Memory B cell (primary cell): Measurements from ENCODE around the gene PRAMEF12.
"Not testable (repeated sequence)": the region's sequence is repeated elsewhere in the genome, so short reads cannot be mapped to it uniquely, and the experiment has no call there.

Experiments used
- ATAC-seq: fragments of 150-1000 bp; cut with Tn5 transposase; 2 replicates; pipeline ENCODE4 v1.10.0; 2021; ENCODE audit warnings: low read depth, mild to moderate bottlenecking, moderate library complexity
- DNase-seq, 2 donors: peaks; one replicate each; pipeline ENCODE4 v3.0.0; 2022; ENCODE audit warnings: low spot score in 2 of 2
- H3K27ac Mint-ChIP-seq: one replicate; pipeline ENCODE4 v1.8.0; 2022; ENCODE audit warnings: mild to moderate bottlenecking, moderate library complexity, mixed read lengths
- H3K27me3 Mint-ChIP-seq: one replicate; pipeline ENCODE4 v1.8.0; 2022; ENCODE audit warnings: mixed read lengths
- H3K36me3 Mint-ChIP-seq: one replicate; pipeline ENCODE4 v1.8.0; 2022; ENCODE audit warnings: mild to moderate bottlenecking, mixed read lengths
- H3K4me1 Mint-ChIP-seq: one replicate; pipeline ENCODE4 v1.8.0; 2022; ENCODE audit warnings: mixed read lengths
- H3K4me3 Mint-ChIP-seq: one replicate; pipeline ENCODE4 v1.8.0; 2022; ENCODE audit warnings: mild to moderate bottlenecking, moderate library complexity, mixed read lengths
- H3K9me3 Mint-ChIP-seq: one replicate; pipeline ENCODE4 v1.8.0; 2022; ENCODE audit warnings: mixed read lengths

Gene PRAMEF12

DNA sequence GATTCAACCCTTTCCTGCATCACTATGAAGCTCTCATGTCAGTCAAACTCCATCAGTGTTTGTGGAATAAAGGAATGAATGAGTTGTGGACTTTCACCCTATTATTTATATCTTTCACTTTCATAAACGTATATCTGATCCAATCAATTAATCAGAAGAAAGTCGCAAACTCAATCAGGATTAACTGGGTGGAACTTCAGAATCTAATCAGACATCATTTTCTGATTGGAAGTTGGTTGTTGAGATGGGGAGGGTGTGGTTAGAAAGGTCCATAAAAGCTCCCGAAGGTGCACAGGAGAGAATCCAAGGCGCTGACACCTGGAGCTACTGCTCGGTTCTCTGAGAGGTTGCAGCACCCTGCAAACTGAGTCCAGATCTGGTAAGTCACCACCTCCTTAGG, at the start of gene PRAMEF12:
PRAMEF12 (plus strand) TSS at position 301 of the 400 bp plus-strand sequence. CDS start 1,130 bp downstream, outside the sequence.
- H3K9me3 Mint-ChIP-seq, result no peaks in the 10 kb centered on the region
- H3K36me3 Mint-ChIP-seq, result no peaks in the 10 kb centered on the region
- H3K27me3 Mint-ChIP-seq, result peaks cover 12% of the 10 kb centered on the region
- no peaks in the 10 kb centered on the region for H3K4me1 Mint-ChIP-seq
- ATAC-seq, result no peak
- no peak for DNase-seq
- no peak within 1 kb of the TSS for H3K4me3 Mint-ChIP-seq
- H3K27ac Mint-ChIP-seq, result no peak within 1 kb of the TSS

DNA sequence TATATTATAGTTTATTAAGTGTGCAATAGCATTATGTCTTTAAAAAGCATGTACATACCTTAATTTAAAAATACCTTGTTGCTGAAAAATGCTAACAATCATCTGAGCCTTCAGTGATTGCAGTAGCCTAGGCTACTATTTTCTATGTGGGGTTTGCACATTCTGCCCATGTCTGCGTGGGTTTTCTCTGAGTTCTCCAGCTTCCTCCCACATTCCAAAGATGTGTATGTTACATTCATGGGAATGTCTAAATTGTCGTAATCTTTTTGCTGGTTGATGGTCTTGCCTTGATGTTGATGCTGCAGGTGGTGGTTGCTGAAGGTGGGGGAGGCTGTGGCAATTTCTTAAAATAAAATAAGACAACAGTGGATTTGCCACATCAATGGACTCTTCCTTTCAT, 45.1 kb upstream of the PRAMEF12 start:
- DNase-seq (no peak), ATAC-seq (no peak)
- peaks cover 12% of the 10 kb centered on the region for H3K27me3 Mint-ChIP-seq
- peaks cover 3% of the 10 kb centered on the region for H3K36me3 Mint-ChIP-seq
- H3K27ac Mint-ChIP-seq, result no peak overlapping the region
- H3K9me3 Mint-ChIP-seq, result peaks cover 14% of the 10 kb centered on the region
- no peak overlapping the region for H3K4me3 Mint-ChIP-seq
- H3K4me1 Mint-ChIP-seq, result no peaks in the 10 kb centered on the region

DNA sequence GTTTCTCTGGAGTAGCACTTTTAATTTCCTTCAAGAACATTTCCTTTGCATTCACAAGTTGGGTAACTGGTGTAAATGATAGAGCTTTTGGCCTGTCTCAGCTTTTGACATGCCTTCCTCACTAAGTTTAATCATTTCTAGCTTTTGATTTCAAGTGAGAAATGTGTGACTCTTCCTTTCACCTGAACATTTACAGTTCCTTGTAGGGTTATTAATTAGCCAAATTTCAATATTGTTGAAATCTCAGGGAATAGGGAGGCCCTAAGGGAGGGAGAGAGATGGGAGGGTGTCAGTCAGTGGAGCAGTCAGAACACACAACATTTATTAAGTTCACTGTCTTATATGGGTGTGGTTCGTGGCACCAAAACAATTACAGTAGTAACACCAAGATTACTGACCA, 43.4 kb upstream of the PRAMEF12 start:
- DNase-seq (no peak), ATAC-seq (no peak)
- peaks cover 14% of the 10 kb centered on the region for H3K27me3 Mint-ChIP-seq
- no peaks in the 10 kb centered on the region for H3K4me1 Mint-ChIP-seq
- H3K36me3 Mint-ChIP-seq, result peaks cover 3% of the 10 kb centered on the region
- no peak overlapping the region for H3K4me3 Mint-ChIP-seq
- H3K9me3 Mint-ChIP-seq, result peaks cover 17% of the 10 kb centered on the region
- no peak overlapping the region for H3K27ac Mint-ChIP-seq

DNA sequence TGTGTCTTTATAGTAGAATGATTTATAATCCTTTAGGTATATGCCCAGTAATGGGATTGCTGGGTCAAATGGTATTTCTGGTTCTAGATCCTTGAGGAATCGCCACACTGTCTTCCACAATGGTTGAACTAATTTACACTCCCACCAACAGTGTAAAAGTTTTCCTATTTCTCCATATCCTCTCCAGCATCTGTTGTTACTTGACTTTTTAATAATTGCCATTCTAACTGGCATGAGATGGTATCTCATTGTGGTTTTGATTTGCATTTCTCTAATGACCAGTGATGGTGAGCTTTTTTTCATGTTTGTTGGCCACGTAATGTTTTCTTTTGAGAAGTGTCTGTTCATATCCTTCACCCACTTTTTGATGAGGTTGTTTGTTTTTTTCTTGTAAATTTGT, 42.5 kb upstream of the PRAMEF12 start:
- peaks cover 21% of the 10 kb centered on the region for H3K9me3 Mint-ChIP-seq
- not testable (repeated sequence) for H3K4me3 Mint-ChIP-seq, DNase-seq, H3K27ac Mint-ChIP-seq, H3K36me3 Mint-ChIP-seq, H3K4me1 Mint-ChIP-seq, ATAC-seq
- peaks cover 17% of the 10 kb centered on the region for H3K27me3 Mint-ChIP-seq

DNA sequence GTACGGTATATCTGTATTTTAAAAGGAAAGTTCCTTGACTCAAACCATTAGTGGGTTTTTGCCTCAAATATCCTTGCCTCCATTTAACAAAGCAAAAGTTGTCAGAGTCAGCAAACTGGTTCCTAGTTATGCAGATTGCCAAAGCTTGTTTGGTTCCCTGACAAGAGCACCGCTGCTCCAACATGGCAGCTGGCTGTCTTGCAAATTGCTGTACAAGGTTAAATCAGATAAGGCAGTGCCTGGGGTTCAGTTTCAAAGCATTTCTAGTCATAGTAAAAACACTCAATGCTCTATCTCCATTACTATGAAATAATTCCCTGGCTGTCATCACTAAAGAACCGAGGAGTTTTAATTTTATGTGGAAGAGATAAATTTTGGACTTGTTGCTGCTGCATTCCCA, 38.9 kb upstream of the PRAMEF12 start:
- Mint-ChIP-seq H3K9me3 (peaks cover 23% of the 10 kb centered on the region), H3K27me3 (peaks cover 22% of the 10 kb centered on the region), H3K27ac (no peak overlapping the region), H3K4me1 (no peaks in the 10 kb centered on the region), H3K36me3 (peaks cover 5% of the 10 kb centered on the region), H3K4me3 (no peak overlapping the region)
- ATAC-seq (no peak), DNase-seq (no peak)

DNA sequence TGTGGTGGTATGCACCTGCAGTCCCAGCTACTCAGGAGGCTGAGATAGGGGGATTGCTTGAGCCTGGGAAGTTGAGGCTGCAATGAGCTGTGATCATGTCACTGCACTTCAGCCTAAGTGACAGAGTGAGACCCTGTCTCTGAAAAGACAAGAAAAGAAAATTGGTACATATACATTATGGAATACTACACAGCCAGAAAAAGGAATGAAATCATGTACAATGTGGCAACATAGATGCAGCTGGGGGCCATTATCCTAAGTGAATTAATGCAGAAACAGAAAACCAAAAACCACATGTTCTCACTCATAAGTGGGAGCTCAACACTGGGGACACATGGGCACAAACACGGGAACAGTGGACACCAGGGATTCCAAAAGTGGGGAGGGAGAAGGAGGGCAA, 34.6 kb upstream of the PRAMEF12 start:
- DNase-seq (no peak), ATAC-seq (no peak)
- no peaks in the 10 kb centered on the region for H3K4me1 Mint-ChIP-seq
- H3K27ac Mint-ChIP-seq, result no peak overlapping the region
- peaks cover 4% of the 10 kb centered on the region for H3K36me3 Mint-ChIP-seq
- peaks cover 16% of the 10 kb centered on the region for H3K27me3 Mint-ChIP-seq
- peaks cover 11% of the 10 kb centered on the region for H3K9me3 Mint-ChIP-seq
- no peak overlapping the region for H3K4me3 Mint-ChIP-seq

DNA sequence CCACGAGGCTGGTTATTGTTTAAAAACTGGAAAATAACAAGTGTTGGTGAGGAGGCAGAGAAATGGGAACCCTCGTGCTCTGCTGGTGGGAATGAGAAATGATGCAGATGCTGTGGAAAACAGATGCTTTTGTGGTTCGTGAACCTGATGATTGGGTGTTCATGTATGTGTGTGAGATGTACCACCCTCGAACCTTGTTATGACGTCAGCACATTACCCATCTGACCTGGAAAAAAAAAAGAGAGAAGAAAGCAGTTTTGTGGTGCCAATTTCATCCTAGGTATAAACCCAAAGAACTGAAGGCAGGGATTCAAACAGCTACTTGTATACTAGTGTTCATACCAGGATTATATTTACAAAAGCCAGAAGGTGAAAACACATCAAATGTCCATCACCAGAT, 33.9 kb upstream of the PRAMEF12 start:
- Mint-ChIP-seq H3K4me3 (no peak overlapping the region), H3K4me1 (no peaks in the 10 kb centered on the region), H3K27ac (no peak overlapping the region), H3K36me3 (peaks cover 5% of the 10 kb centered on the region), H3K9me3 (peaks cover 11% of the 10 kb centered on the region), H3K27me3 (peaks cover 21% of the 10 kb centered on the region)
- no peak for DNase-seq
- no peak for ATAC-seq

DNA sequence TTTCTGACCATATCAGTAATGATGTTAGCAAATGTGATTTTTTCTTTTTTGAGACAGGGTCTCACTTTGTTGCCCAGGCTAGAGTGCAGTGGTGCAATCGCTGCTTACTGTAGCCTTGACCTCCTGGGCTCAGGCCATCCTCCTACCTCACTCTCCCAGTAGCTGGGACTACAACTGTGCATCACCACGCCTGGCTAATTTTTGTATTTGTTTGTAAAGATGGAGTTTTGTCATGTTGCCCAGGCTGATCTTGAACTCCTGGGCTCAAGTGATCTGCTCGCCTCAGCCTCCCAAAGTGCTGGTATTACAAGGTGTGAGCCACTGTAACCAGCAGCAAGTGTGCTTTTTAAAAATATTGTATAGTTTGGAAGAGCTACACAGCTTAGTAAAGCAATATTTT, 31.6 kb upstream of the PRAMEF12 start:
- Mint-ChIP-seq H3K4me3 (no peak overlapping the region), H3K36me3 (peaks cover 1% of the 10 kb centered on the region), H3K27me3 (peaks cover 19% of the 10 kb centered on the region), H3K27ac (no peak overlapping the region), H3K4me1 (no peaks in the 10 kb centered on the region), H3K9me3 (peaks cover 3% of the 10 kb centered on the region)
- ATAC-seq, result no peak
- no peak for DNase-seq

DNA sequence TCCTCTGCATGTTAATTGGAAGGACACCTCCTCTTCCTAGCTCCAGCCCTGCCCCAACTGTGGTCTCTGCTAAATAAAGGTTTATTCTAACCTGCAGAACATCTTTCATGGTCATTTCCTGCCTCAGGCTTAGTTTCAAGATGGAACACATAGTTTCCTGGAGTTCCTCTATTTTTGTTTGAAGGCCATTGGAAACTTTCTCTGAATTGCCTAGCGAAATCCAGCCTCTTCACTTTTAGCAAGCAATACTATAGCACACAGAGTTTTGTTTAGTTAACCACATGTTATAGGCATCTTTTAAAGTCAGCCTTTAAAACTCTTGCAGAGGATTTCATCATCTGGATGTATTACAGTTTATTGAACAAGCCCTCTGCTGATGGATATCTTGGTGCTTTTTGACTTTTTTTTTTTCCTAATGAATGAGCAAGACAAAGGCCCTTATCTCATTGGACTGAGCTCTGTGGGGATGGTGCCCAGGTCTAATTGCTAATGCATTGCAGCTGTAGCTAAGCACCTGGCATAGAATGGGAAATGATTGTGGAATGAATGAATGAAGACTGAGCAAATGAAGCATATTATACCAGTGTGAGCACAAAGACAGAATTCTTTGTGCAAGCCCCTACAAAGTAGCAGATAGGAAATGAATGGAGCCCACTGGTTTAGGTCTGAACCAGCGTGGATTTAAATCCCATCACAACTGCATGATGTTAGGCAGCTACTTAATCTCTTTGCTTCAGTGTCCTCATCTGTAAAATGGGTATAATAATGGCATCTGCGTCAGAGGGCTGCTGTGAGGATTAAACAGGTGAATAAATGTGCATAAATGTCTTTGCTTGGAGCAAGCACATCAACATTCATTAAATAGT, 28.2 kb upstream of the PRAMEF12 start:
- no peaks in the 10 kb centered on the region for H3K4me1 Mint-ChIP-seq
- ATAC-seq, result no peak
- peaks cover 1% of the 10 kb centered on the region for H3K36me3 Mint-ChIP-seq
- H3K4me3 Mint-ChIP-seq, result no peak overlapping the region
- DNase-seq, result no peak
- peaks cover 11% of the 10 kb centered on the region for H3K9me3 Mint-ChIP-seq
- H3K27ac Mint-ChIP-seq, result no peak overlapping the region
- peaks cover 16% of the 10 kb centered on the region for H3K27me3 Mint-ChIP-seq

DNA sequence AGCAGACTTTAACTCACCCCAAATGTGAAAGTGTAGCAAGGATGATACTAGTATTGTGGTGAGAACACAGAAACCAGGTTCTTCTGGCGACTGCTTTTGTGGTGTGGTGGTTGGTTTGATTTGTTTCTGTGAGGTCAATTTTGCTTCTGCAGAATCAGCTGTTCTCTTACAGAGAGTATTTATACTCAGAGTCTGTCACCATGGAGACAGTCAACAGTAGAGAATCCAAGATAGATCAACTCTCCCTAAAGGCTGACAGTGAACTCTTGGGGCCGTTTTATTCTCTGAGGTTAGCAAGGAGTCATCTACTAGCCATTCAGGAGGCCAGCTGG, 27.6 kb upstream of the PRAMEF12 start, which contains the start of gene CFAP107:
CFAP107 (plus strand) TSS at position 209 of the 332 bp plus-strand sequence. CDS start 231 bp downstream, outside the sequence.
- Mint-ChIP-seq H3K4me1 (no peaks in the 10 kb centered on the region), H3K27me3 (peaks cover 18% of the 10 kb centered on the region), H3K27ac (no peak within 1 kb of the TSS), H3K4me3 (no peak within 1 kb of the TSS), H3K9me3 (peaks cover 13% of the 10 kb centered on the region), H3K36me3 (peaks cover 1% of the 10 kb centered on the region)
- DNase-seq (no peak), ATAC-seq (no peak)

DNA sequence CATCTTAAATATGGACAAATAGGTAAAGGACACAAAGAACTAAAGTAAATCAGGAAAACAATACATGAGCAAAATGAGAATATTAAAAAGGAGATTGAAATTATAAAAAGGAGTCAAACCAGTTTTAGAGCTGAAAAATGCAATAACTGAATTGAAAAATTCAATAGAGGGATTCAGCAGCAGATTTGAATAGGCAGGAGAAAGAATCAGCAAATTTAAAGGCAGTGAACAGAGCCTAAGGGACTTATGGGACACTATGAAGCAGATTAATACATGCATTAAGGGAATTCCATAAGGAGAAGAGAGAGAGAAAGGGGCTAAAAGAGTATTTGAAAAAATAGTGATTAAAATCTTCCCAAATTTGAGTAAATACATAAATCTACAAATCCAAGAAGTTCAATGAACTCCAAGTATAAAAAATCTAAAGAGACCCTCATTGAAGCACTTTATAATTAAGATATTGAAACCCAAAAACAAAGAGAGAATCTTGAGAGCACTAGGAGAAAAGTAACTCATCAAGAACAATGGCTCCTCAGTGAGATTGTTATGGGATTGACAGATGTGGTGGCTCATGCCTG, 24.7 kb upstream of the PRAMEF12 start:
- peaks cover 19% of the 10 kb centered on the region for H3K27me3 Mint-ChIP-seq
- DNase-seq (no peak), ATAC-seq (no peak)
- H3K36me3 Mint-ChIP-seq, result peaks cover 1% of the 10 kb centered on the region
- H3K4me1 Mint-ChIP-seq, result no peaks in the 10 kb centered on the region
- no peak overlapping the region for H3K4me3 Mint-ChIP-seq
- H3K9me3 Mint-ChIP-seq, result peaks cover 15% of the 10 kb centered on the region
- H3K27ac Mint-ChIP-seq, result no peak overlapping the region

DNA sequence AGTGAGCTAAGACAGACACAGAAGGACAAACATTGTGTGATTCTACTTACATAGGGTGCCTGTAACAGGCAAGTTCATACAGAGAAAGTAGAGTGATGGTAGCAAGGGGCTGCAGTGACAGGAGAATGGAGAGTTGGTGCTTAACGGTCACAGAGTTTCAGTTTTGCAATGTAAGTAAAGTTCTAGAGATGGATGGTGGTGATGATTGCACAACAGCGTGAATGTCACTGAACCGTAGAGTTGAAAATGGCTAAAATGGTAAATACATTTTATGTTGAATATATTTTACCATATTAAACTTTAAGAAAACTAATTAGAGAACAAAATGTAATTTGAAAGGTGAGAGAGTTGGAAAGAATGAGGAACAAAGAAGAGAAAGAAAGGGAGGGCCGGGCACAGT, 18.8 kb upstream of the PRAMEF12 start:
- DNase-seq, result no peak
- Mint-ChIP-seq H3K4me3 (no peak overlapping the region), H3K27me3 (peaks cover 12% of the 10 kb centered on the region), H3K4me1 (no peaks in the 10 kb centered on the region), H3K27ac (no peak overlapping the region), H3K36me3 (no peaks in the 10 kb centered on the region), H3K9me3 (peaks cover 8% of the 10 kb centered on the region)
- no peak for ATAC-seq

DNA sequence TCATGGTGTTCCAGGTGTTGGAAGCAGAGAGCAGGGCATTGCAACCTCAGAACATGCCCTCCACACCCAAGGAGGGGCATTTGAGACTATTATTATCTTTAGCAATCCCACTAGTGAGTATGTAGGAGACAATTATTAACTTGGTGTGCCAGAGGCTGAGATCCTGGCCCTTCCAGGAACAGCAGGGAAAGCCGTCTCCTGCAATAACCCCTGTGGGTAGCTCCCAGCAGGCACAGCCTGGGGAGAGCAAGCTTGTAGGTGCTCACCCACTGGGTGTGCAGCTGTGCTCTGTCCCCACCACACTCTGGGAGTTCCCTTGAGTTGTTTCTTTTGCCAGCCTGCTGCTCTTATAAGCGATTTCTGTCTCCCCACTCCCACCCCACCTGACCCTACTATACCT, 17.3 kb upstream of the PRAMEF12 start:
- ATAC-seq (no peak), DNase-seq (no peak)
- no peaks in the 10 kb centered on the region for H3K4me1 Mint-ChIP-seq
- H3K27ac Mint-ChIP-seq, result no peak overlapping the region
- H3K36me3 Mint-ChIP-seq, result no peaks in the 10 kb centered on the region
- no peaks in the 10 kb centered on the region for H3K9me3 Mint-ChIP-seq
- no peak overlapping the region for H3K4me3 Mint-ChIP-seq
- peaks cover 9% of the 10 kb centered on the region for H3K27me3 Mint-ChIP-seq

DNA sequence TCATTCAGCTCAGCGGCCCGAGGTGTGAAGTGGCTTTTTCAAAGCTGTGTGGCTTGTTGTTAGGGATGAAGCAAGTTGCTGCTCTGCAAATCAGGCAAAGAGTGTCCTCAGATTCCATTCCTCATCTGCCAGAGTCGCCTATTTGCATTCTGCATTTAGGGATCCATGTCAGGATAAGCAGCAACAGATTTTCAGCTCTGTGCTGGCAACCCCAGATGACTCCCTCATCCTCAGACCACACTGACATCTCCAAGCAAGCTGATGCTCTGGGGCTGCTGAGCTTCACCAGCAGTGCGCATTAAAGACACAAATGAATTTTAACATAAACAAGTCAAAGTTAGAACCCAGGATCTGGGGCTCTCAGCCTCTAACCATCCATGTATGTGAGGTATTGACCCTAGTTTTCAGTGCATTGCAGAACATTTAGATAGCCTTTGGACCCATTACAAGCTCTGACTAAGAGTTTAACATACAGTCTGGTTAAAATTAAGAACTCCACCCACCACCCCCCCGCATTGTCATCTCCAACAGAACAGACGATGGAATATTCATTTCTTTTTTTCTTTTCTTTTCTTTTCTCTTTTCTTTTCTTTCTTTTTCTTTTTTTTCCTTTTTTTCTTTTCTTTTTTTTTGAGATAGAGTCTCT, 16.6 kb upstream of the PRAMEF12 start:
- ATAC-seq (no peak), DNase-seq (no peak)
- no peak overlapping the region for H3K27ac Mint-ChIP-seq
- no peaks in the 10 kb centered on the region for H3K4me1 Mint-ChIP-seq
- H3K36me3 Mint-ChIP-seq, result no peaks in the 10 kb centered on the region
- no peaks in the 10 kb centered on the region for H3K9me3 Mint-ChIP-seq
- H3K4me3 Mint-ChIP-seq, result no peak overlapping the region
- peaks cover 9% of the 10 kb centered on the region for H3K27me3 Mint-ChIP-seq
